ENCODE results near the gene FRYL. TPM values are rescaled to one million over a fixed set of nuclear protein-coding genes. Genes with fewer than 3 reads are reported as not detected.
"Not testable (repeated sequence)": the region's sequence is repeated elsewhere in the genome, so short reads cannot be mapped to it uniquely, and the experiment has no call there.

Gene FRYL
- total RNA-seq, 4 donors from 2014 or later, result 62.5 to 119 (median 98.8) TPM

DNA sequence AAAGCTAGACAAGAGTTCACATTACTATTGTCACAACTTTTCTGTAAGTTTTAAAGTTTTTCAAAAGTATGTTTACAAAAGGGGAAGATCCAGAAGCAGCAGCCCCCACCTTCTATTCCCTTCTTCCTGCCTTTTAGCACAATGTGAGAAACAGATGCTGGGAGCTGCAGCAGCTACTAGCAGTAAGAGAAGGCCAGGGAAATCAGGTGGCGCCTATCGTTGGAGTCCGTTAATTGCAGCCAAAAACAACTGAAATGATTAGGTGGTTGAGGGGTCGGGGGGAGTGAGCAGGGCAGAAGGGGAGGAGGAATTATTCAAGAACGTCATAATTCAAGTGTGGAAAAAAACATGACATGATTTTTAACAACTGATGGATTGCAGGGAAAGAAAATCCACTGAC, 27.4 kb downstream of the FRYL start:
- DNase-seq, result peak in 1 of 2 donors; percentile 19
- Histone ChIP-seq H3K36me3 (no peaks in the 10 kb centered on the region), H3K4me1 (no peaks in the 10 kb centered on the region), H3K27me3 (no peaks in the 10 kb centered on the region), H3K9me3 (no peaks in the 10 kb centered on the region), H3K4me3 (no peak overlapping the region), H3K27ac (no peak overlapping the region)
- intact Hi-C loops (cut with DNase I; ENCODE audit: low total_unique reads), result no loop called here
- no peak for TF ChIP-seq POLR2A (IDR thresholded peaks at IDR 0.05)
- no peak for TF ChIP-seq CTCF (IDR thresholded peaks at IDR 0.05)

DNA sequence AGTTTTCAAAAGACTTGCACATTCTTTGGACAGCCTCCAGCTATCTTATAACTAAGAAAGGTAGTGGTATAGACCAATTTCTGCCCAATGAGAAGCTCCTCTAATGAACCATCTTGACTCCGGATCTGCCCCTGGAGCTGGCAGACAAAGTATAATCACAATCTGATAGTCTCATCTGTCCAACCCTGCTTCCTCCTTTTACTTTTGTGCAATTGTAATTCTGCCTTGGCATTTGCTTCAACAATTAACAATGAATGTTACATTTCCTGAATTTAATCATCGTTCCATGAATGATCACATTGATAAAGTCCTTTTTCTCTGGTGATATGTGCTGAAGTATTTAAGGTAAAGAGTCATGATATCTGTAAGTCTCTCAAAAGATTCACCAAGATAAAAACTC, 27.8 kb downstream of the FRYL start:
- H3K27ac ChIP-seq, result no peak overlapping the region
- H3K9me3 ChIP-seq, result no peaks in the 10 kb centered on the region
- no peaks in the 10 kb centered on the region for H3K36me3 ChIP-seq
- H3K4me3 ChIP-seq, result no peak overlapping the region
- TF ChIP-seq CTCF (IDR thresholded peaks at IDR 0.05) (no peak), POLR2A (IDR thresholded peaks at IDR 0.05) (no peak)
- no peak for DNase-seq
- H3K27me3 ChIP-seq, result no peaks in the 10 kb centered on the region
- no peaks in the 10 kb centered on the region for H3K4me1 ChIP-seq
- intact Hi-C loops (cut with DNase I; ENCODE audit: low total_unique reads), result no loop called here

GRCh38 chr4:48748949-48749596, 31.0 kb downstream of the FRYL start:
- TF ChIP-seq CTCF (IDR thresholded peaks at IDR 0.05) (no peak), POLR2A (IDR thresholded peaks at IDR 0.05) (no peak)
- Histone ChIP-seq H3K4me3 (no peak overlapping the region), H3K27ac (no peak overlapping the region), H3K27me3 (no peaks in the 10 kb centered on the region), H3K4me1 (no peaks in the 10 kb centered on the region), H3K9me3 (no peaks in the 10 kb centered on the region), H3K36me3 (no peaks in the 10 kb centered on the region)
- intact Hi-C loops (cut with DNase I; ENCODE audit: low total_unique reads), result no loop called here
- DNase-seq, result no peak

DNA sequence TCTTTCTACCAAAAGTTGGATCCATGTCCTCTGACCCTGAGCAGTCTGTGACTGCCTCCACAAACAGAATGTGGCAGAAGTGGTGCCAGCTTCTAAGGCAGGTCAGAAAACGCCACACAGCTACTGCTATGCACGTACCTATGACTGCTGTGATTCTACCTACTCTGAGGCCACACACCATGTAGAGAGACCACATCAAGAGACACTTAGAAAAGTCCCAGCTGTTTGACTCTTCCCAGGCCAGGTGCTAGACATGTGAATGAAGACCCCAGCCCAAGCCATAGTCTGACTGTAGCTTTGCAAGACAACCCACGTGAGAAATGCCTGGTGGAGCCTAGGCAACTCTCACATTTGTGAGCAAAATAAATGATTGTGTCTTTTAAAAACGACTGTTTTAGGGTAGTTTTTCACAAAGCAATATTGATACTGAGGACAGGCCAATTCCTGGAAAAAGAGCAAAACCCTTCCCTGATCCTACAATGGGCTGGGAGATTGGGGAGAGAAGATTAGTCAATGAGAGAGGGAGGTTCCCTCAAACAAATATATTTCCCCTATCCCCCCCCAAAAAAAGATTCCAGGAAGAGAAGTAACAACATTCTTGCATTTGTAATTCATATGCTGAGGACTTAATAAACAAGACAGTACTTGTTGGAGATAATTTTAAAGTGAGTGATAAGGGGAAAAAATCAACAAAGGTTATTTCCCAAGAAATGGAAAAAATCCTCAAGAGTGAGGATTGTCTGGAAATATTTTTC, 33.3 kb downstream of the FRYL start:
- no peaks in the 10 kb centered on the region for H3K36me3 ChIP-seq
- intact Hi-C loops (cut with DNase I; ENCODE audit: low total_unique reads), result no loop called here

DNA sequence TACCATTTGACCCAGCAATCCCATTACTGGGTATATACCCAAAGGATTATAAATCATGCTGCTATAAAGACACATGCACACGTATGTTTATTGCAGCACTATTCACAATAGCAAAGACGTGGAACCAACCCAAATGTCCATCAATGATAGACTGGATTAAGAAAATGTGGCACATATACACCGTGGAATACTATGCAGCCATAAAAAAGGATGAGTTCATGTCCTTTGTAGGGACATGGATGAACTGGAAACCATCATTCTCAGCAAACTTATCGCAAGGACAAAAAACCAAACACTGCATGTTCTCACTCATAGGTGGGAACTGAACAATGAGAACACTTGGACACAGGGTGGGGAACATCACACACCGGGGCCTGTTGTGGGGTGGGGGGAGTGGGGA, 34.9 kb downstream of the FRYL start:
- H3K4me3 ChIP-seq; H3K9me3 ChIP-seq; H3K36me3 ChIP-seq; H3K27me3 ChIP-seq; H3K27ac ChIP-seq; DNase-seq; intact Hi-C loops (cut with DNase I; ENCODE audit: low total_unique reads); H3K4me1 ChIP-seq: not testable (repeated sequence)

More for the DNA sequence above, 33.3 kb downstream of the FRYL start:
- Histone ChIP-seq H3K27ac (no peak overlapping the region), H3K9me3 (no peaks in the 10 kb centered on the region), H3K4me1 (no peaks in the 10 kb centered on the region), H3K4me3 (no peak overlapping the region), H3K27me3 (no peaks in the 10 kb centered on the region)
- no peak for DNase-seq
- TF ChIP-seq CTCF (IDR thresholded peaks at IDR 0.05), result no peak
- no peak for TF ChIP-seq POLR2A (IDR thresholded peaks at IDR 0.05)

Measured in uterus (tissue), 4 donors.